HUES64 (cell line): Measurements from ENCODE around the gene KLC3.

ENCODE experiments used
- H3K27ac ChIP-seq: 2 replicates; pipeline ENCODE4 v1.7.0; 2013; ENCODE audit warnings: low read depth, low read length, inconsistent platforms
- H3K27me3 ChIP-seq: 2 replicates; pipeline ENCODE4 v1.6.1; 2013; ENCODE audit warnings: mild to moderate bottlenecking, low read length; ENCODE audit not compliant: insufficient read depth
- H3K36me3 ChIP-seq: 2 replicates; pipeline ENCODE4 v1.6.1; 2013; ENCODE audit warnings: mild to moderate bottlenecking, low read length; ENCODE audit not compliant: insufficient read depth
- H3K4me1 ChIP-seq: 2 replicates; pipeline ENCODE4 v1.6.1; 2013; ENCODE audit warnings: mild to moderate bottlenecking, low read length, moderate library complexity; ENCODE audit not compliant: insufficient read depth
- H3K4me3 ChIP-seq: 2 replicates; pipeline ENCODE4 v1.5.1; 2013; ENCODE audit warnings: mild to moderate bottlenecking, low read length, moderate library complexity
- H3K9ac ChIP-seq: 2 replicates; pipeline ENCODE4 v1.6.1; 2013; ENCODE audit warnings: mild to moderate bottlenecking, low read depth, low read length
- H3K9me3 ChIP-seq: 2 replicates; pipeline ENCODE4 v1.6.1; 2013; ENCODE audit warnings: low read depth, low read length; ENCODE audit not compliant: insufficient read depth
- WGBS: fragments of 150-250, 120-280 bp; methylation state at CpG from one replicate; pipeline ENCODE4 v1.1.7; 2013; ENCODE audit warnings: missing lambda C conversion rate; 5-methylcytosine and 5-hydroxymethylcytosine counted together

Gene KLC3

DNA sequence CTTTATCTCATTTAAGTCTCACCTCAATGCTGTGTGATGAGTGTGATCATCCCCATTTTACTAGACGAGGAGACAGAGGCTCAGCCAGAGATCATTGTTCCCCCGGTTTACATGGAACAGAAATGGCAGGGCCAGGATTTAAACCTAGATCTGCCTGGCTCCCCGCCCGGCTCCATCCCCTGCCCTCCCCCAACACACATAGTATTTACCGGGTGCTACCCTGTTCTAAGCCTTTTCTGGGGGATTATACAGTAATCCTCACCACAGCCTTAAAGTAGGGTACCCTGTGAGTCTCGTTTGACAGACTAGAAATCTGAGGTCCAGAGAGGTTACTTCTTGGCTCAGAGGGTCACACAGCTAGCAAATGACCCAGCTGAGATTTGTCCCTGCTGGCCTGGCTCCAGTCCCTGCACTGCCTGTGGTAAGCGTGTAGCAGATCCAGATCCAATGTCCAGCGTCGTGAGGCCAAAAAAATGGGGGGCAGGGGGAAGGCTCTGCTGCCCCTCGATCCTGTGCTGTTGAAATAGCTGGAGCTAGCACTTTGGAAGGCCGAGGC, 3.8 kb upstream of the KLC3 start:
- Histone ChIP-seq H3K9me3 (no peaks in the 10 kb centered on the region), H3K27me3 (peaks cover 19% of the 10 kb centered on the region), H3K4me1 (no peaks in the 10 kb centered on the region), H3K9ac (no peak overlapping the region), H3K4me3 (no peak overlapping the region), H3K36me3 (no peaks in the 10 kb centered on the region), H3K27ac (no peak overlapping the region)
- 85% methylated on average over 11 of the region's 11 CpGs for WGBS

DNA sequence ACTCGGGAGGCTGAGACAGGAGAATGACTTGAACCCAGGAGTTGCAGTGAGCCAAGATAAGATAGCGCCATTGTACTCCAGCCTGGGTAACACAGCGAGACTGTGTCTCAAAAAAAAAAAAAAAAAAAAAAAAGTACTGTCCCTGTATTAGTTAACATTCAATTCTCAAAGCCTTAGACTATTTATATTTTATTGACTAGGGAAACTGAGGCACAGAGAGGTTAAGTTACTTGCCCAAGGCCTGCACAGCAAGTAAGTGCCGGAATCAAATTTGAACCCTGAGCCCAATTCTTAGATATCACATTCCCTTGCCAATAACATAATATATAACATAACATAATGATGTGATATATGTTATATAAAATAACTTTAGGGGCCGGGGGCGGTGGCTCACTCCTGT, 921 bp upstream of the KLC3 start:
- Histone ChIP-seq H3K4me1 (no peaks in the 10 kb centered on the region), H3K9ac (no peak overlapping the region), H3K27ac (no peak overlapping the region), H3K9me3 (no peaks in the 10 kb centered on the region), H3K36me3 (no peaks in the 10 kb centered on the region), H3K27me3 (peaks cover 25% of the 10 kb centered on the region), H3K4me3 (no peak overlapping the region)
- WGBS = 84% methylated on average over 4 of the region's 6 CpGs

DNA sequence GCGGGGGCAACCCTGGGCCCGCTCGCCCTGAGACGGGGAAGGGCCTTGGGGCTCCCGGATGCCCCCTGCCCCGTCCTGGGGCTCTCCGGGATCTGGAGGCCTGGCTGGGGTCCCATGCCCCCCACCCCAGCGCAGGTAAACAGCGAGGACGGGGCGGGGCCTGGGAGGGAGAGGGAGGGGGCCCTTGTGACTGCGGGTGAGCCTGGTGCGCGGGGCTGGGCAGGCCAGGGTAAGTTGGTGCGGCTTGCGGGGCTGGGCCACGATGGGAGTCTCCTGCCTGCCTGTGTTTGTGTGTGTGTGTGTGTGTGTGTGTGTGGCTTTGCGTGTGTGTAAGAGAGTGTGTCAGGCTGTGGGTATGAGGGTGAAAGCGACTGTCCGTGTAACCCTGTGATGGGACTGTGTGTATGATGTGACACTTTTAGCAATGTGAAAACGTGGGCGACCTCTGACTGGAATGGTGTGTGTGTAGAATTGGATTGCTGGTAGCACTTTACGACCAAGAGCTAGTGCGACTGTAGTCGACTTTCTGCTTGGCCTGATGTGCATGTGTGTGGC, 426 bp downstream of the KLC3 start:
- Histone ChIP-seq H3K9ac (no peak overlapping the region), H3K4me1 (no peaks in the 10 kb centered on the region), H3K4me3 (peak overlapping the region; percentile 59), H3K27ac (no peak overlapping the region), H3K27me3 (peaks cover 25% of the 10 kb centered on the region), H3K9me3 (no peaks in the 10 kb centered on the region), H3K36me3 (no peaks in the 10 kb centered on the region)
- WGBS = 25% methylated on average over 25 of the region's 25 CpGs

DNA sequence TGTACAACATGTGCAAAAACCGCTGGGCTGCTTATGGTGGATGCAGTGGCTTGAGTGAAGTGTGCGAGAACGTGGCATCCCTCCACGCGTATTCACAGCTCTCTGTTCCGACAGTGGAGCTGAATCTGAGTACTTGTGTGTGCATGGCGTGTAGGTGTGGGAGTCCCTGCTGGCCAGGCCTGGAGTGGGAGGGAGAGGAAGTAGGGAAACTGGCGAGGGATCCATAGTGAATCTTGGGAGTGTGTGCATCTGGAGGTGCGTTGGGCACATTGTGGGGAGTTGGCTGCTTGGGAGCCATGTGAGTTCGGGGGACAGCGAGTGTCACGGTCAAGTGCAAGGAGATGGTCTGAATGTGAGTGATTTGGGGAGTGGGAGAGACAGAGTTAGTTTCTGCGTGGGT, 2.4 kb downstream of the KLC3 start:
- no peak overlapping the region for H3K9ac ChIP-seq
- no peaks in the 10 kb centered on the region for H3K36me3 ChIP-seq
- H3K4me1 ChIP-seq = no peaks in the 10 kb centered on the region
- H3K9me3 ChIP-seq = no peaks in the 10 kb centered on the region
- WGBS = 87% methylated on average over 12 of the region's 13 CpGs
- H3K4me3 ChIP-seq = no peak overlapping the region
- H3K27me3 ChIP-seq = peaks cover 25% of the 10 kb centered on the region
- no peak overlapping the region for H3K27ac ChIP-seq

DNA sequence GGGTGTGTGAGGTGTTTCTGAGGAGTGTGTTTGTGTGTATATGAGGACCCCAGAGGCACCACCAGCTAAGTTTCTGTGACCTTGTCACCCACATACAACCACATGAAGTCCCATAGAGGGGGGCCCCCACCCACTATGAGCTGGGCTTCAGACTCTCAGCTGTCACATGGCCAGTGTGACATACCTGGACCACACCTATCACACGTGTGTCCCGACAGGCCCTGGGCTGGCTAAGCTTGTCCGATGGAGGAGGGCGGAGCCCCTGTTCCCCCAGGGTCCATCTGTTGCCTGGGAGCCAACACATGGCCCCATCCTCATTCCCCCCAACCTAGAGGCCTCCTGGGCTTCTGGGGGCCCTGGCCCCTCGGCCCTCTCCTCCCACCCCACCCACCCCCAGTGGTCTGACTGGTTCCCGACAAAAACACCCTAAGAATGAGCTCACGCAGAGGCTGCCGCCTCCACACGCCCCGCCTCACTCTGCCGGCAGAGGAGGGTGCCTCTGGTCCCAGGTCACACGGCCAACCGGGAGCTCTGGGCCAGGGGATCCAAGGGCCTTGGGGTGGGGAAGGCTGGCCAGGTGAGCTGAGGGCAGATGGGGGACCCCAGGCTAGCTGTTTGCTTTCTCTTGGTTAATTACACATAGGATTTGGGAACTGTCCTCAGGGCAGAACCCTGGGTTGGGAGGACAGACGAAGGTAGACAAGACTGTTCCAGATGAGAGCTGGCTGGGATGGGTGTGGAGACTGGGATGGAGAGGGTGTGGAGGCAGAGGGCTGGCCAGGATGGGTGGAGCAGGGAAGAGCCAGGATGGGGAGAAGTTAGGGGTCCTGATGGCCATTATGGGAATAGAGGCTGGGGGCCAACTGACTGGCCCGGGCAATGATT, 4.3 kb downstream of the KLC3 start:
- Histone ChIP-seq H3K27me3 (peaks cover 22% of the 10 kb centered on the region), H3K4me3 (no peak overlapping the region), H3K27ac (no peak overlapping the region), H3K36me3 (peaks cover 5% of the 10 kb centered on the region; the same call in 1 of the 2 replicates), H3K9ac (no peak overlapping the region; the same call in 1 of the 2 replicates), H3K4me1 (no peaks in the 10 kb centered on the region), H3K9me3 (no peaks in the 10 kb centered on the region)
- 79% methylated on average over 15 of the region's 15 CpGs for WGBS

DNA sequence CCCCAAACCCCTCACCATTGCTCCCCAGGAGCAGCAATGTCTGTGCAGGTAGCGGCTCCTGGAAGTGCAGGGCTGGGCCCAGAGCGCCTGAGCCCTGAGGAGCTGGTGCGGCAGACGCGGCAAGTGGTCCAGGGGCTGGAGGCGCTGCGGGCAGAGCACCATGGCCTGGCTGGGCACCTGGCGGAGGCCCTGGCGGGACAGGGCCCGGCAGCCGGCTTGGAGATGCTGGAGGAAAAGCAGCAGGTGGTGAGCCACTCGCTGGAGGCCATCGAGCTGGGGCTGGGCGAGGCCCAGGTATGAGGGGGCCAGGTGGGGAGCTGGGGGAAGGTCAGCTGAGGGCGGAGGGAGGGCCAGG, 4.9 kb downstream of the KLC3 start:
- H3K9me3 ChIP-seq = no peaks in the 10 kb centered on the region
- H3K4me3 ChIP-seq = no peak overlapping the region
- H3K4me1 ChIP-seq = no peaks in the 10 kb centered on the region
- peaks cover 11% of the 10 kb centered on the region for H3K36me3 ChIP-seq
- H3K27ac ChIP-seq = no peak overlapping the region
- 89% methylated on average over 15 of the region's 15 CpGs for WGBS
- H3K27me3 ChIP-seq = peaks cover 17% of the 10 kb centered on the region
- no peak overlapping the region for H3K9ac ChIP-seq

DNA sequence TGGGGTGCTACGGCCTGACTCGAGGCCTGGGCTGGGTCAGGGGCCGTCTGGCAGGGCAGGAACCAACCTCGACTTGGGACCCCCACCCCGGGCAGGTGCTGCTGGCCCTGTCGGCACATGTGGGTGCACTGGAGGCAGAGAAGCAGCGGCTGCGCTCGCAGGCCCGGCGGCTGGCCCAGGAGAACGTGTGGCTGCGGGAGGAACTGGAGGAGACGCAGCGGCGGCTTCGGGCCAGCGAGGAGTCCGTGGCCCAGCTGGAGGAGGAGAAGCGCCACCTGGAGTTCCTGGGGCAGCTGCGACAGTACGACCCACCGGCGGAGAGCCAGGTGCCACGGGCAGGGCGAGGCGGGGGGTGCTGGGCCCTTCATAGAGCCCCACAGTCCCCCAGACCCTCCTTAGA, 5.9 kb downstream of the KLC3 start:
- Histone ChIP-seq H3K27me3 (peaks cover 9% of the 10 kb centered on the region), H3K9me3 (no peaks in the 10 kb centered on the region), H3K4me3 (no peak overlapping the region), H3K9ac (no peak overlapping the region), H3K4me1 (no peaks in the 10 kb centered on the region), H3K27ac (no peak overlapping the region), H3K36me3 (peaks cover 21% of the 10 kb centered on the region)
- 60% methylated on average over 27 of the region's 27 CpGs for WGBS

DNA sequence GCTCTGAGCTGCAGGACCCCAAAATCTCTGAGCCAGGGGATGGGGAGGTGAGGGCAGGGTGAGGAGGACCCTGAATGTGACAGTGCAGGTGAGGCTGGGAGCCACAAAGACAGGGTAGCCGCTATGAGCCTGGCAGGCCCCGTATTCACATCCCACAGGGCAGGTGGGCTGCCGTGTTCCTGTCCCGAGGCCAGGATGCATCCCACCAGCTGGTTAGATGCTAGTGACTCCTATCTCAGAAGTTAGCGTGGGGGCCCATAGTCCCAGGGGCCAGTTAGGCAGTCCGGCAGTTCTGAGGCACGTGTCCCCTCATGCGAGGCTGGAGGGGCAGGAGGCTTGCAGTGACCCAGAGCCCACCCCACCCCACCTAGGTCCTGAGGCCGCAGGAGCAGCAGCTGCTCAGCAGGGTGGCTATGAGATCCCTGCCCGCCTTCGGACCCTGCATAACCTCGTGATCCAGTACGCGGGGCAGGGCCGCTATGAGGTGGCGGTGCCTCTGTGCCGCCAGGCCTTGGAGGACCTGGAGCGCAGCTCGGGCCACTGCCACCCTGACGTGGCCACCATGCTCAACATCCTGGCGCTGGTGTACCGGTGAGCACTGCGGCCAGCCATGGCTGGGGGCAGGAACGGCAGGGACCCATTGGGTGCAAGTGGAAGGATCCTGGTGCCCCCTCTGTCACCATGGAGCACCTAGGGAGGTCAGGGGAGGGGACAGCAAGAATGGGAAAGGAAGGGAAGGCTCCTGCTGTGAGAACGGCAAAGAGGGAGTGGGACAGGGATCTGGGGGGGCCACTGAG, 7.2 kb downstream of the KLC3 start:
- Histone ChIP-seq H3K27ac (no peak overlapping the region), H3K9me3 (no peaks in the 10 kb centered on the region), H3K36me3 (peaks cover 34% of the 10 kb centered on the region), H3K9ac (no peak overlapping the region), H3K4me1 (no peaks in the 10 kb centered on the region), H3K4me3 (no peak overlapping the region), H3K27me3 (no peaks in the 10 kb centered on the region; the same call in 1 of the 2 replicates)
- WGBS = 85% methylated on average over 25 of the region's 25 CpGs

DNA sequence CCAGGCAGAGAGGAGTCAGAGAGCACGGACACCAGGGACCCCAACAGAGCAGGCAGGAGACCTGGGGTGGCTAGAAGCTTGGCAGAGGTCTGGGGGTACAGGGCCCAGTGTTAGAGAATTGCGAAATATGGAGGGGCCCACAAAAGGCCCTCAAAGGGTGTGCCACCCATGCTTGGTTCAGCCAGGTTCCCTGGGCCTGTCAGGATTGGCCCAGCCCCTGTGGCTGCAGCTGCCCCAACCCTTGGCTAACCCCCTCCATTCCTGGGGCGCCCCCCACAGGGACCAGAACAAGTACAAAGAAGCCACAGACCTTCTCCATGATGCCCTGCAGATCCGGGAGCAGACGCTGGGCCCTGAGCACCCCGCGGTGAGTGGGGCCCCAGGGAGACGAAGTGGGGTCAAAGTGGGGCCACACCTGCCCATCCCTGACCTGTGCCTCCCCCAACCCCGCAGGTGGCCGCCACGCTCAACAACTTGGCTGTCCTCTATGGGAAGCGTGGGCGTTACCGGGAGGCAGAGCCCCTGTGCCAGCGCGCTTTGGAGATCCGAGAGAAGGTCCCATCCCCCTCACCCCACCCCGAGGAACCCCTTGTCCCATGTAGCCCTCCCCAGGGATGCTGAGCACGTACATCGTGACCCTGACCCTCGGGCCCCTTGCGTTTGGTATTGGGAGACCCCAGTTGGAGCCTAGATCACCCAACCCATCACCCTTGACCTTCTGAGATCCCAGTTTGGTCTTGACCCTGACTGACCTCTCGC, 8.0 kb downstream of the KLC3 start:
- no peaks in the 10 kb centered on the region for H3K4me1 ChIP-seq
- no peak overlapping the region for H3K9ac ChIP-seq
- no peak overlapping the region for H3K27ac ChIP-seq
- no peaks in the 10 kb centered on the region for H3K9me3 ChIP-seq
- WGBS = 90% methylated on average over 23 of the region's 23 CpGs
- peaks cover 42% of the 10 kb centered on the region for H3K36me3 ChIP-seq
- no peak overlapping the region for H3K4me3 ChIP-seq
- no peaks in the 10 kb centered on the region for H3K27me3 ChIP-seq

DNA sequence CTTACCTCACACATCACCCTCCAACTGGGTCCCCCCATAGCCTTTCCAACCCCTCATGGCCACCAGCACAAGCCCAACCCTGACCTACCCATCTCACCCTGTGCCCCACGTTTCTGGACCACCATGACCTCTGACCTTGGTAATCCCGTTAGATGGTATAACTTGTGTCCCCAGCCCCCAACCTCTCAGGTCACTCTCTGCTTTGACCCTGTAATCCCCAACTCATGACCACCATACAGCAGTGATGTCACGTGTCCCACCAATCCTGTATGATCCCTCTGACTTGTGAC, 8.5 kb downstream of the KLC3 start:
- H3K9ac ChIP-seq = no peak overlapping the region
- WGBS = 93% methylated on average over 3 of the region's 3 CpGs
- no peak overlapping the region for H3K4me3 ChIP-seq
- H3K9me3 ChIP-seq = no peaks in the 10 kb centered on the region
- no peak overlapping the region for H3K27ac ChIP-seq
- peaks cover 47% of the 10 kb centered on the region for H3K36me3 ChIP-seq
- H3K27me3 ChIP-seq = no peaks in the 10 kb centered on the region
- H3K4me1 ChIP-seq = no peaks in the 10 kb centered on the region
